ENCODE measurements around the gene PYCR2.
"Not testable (repeated sequence)": the region's sequence is repeated elsewhere in the genome, so short reads cannot be mapped to it uniquely, and the experiment has no call there.

PYCR2 gene

DNA sequence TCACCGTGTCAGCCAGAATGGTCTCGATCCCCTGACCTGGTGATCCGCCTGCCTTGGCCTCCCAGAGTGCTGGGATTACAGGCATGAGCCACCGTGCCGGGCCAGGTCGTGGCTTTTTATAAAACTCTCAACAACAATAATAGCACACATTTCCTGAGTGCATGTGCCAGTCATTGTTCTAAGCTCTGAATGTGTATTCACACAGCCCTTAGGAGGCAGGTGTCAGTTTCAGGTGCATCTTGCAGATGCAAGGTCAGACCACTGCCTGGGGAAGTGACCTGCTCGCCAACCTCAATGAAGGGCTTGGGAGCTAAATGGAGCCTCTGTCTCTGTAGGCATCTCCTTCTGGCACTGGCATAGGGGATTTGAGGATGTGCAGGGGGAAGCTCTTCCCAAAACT lies 18.5 kb upstream of the PYCR2 start:
- no peak for DNase-seq (ENCODE audit: low spot score)

DNA sequence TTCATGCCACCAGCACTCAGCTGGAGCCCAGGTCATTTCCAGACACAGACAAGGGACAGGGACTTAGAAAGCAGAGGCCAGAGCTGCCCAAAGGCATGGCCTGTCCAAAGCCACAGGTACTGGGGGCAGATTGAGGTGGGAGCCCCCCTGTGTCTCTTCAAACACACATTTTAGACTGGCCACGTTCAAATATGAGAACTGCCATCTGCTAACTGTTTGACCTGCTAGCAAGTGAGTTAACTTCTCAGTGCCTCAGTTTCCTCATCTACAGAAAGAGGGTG lies 17.8 kb upstream of the PYCR2 start:
- DNase-seq (ENCODE audit: low spot score) = no peak

DNA sequence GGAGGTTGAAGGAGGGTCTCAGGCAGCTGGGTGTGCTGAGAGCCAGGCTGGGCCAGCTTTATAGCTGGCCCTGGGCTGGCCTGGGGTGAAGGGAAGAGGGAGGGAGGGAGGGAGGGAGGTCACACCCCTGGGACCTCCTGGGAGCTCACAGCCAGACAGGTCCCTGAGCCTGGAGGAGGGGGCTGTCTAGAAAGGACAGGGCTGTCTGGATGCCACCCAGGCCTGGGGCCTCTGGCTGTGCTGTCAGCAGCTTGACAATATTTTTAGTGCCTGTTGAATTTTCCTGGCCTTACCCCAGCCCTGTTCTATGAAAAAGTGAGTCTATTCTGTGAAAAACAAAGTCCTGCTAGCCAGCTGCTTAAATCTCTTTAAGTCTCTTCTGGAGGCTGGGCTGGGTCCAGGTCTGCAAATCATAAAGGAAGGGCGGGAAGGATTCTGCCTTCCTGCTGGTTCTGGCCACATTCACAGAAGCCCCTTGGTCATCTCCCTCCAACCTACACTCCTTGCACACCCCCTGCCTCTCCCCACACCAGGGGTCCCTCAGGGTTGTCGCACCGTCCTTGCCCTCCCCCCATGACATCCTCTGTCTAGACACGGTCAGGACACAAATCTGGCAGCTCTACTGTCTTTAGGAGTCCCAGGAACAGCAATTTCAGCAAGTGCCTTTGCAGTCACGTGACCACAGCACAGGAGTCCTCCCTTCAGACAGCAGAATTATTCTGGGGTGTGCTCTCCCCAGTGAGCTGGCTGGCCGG lies 17.3 kb upstream of the PYCR2 start, which contains the start of gene LEFTY2:
Gene LEFTY2, minus strand, starts transcription at position 34 of the 755 bp plus-strand sequence. CDS start 80 bp downstream, outside the sequence.
- DNase-seq (ENCODE audit: low spot score) = no peak

DNA sequence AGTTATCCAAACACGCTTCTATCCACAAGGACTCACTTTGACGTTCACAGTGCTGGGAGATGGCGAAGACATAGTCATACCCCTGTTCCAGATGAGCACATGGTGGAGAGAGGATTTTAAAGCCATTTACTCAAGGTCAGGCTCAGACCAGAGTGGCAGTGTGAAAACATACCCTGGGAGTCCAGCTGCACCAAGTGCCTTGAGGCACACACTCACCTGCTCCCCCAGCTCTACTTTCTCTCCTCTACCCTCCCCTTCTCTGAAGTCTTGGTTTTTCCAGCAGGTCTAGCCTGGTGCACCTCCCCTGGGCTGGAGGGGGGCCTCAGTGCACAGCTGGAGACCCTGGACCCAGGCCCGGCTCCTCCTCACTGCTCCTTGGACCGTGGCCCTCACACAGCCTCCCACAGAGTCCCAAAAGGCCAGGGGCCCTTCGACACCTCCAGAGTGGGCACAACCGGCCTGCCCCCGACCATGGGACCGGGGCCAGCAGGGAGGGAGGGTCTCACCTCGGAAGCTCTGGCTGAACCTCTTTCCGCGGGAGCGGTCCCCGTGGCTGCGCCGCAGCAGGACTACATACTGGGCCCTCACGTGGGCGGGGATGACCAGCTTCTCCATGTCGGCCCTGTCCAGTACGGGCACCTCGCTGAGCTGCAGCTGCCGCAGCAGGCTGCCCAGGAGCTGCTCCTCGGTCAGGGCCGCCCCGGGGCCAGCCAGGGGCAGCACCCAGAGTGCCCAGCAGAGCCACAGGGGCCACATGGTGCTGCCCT lies 16.5 kb upstream of the PYCR2 start:
- no peak for DNase-seq (ENCODE audit: low spot score)

DNA sequence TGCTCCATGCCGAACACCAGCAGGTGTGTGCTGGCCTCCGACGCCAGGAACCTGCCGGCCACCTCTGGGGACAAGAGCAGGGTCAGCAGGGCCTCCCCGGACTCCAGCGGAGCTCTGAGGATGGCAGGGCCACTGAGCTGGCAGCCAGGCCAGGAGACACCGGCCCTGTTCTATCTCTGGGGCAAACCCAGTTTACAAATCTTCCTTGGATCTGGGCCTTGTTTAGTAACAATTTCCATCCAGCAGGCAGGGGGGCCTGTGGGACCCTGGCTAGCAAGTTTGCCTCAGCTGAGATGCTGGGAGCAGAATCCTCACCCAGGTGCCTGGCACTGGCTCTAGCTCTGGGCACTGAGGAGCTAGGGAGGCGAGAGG lies 15.9 kb upstream of the PYCR2 start:
- not testable (repeated sequence) for DNase-seq (ENCODE audit: low spot score)

GRCh38 chr1:225939097-225939938 lies 15.3 kb upstream of the PYCR2 start:
- DNase-seq (ENCODE audit: low spot score) = not testable (repeated sequence)

DNA sequence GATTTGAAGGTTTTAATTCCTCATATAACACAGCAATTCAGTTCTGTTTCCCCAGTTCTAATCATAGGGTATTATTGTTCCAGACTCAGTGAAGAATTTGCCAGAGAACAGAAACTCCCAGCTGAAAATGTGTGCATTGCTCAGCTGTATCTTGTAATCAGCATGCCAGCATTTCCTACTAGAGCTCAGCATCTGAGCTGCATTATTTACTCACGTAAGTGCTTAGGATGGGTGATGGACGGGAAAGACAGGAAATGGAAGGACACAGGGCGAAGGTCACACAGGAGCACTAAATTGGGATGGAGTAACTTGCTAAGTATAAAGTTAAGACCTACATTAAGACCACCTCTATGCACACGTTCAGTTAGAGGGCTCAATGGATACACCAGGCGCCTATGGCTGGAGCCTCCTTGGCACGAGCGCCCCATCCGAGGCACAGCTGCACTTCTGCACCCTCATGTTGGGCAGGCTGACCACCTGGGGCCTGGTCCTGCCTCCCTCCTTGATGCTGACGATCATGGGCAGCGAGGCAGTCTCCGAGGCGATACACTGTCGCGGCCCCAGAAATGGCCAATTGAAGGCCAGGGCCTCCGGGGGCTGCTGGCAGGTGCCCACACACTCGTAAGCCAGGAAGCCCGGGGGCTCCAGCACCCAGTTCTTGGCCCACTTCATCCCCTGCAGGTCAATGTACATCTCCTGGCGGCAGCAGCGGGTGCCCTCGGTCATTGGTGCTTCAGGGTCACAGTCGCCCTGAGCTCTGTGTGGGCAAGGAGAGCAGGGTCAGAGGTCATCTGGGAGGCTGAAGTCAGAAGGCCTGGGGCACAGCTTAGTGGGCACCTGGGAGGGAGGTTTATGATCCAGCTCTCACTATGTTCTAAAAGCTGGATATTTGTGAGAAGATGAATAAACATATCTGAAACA lies 13.3 kb upstream of the PYCR2 start:
- no peak for DNase-seq (ENCODE audit: low spot score)

DNA sequence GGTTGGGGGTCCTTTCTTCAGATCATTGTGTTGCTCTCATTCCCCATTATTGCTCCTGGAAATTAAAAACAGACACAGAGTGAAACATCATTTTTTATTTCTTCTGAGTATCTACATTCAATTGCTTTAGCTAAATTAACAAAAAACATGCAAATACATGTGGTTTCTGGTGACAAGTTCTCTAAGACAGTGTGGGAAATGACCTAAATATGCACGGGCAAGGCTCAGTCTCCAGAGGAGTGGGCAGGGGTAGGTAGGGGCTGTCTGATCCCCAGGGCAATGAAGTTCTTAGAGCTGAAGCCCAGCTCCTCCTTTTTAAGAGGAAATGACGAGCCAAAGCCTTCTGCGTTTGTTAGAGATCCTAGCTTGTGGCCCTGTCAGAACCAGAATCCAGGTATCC lies 12.5 kb upstream of the PYCR2 start:
- DNase-seq (ENCODE audit: low spot score) = no peak

DNA sequence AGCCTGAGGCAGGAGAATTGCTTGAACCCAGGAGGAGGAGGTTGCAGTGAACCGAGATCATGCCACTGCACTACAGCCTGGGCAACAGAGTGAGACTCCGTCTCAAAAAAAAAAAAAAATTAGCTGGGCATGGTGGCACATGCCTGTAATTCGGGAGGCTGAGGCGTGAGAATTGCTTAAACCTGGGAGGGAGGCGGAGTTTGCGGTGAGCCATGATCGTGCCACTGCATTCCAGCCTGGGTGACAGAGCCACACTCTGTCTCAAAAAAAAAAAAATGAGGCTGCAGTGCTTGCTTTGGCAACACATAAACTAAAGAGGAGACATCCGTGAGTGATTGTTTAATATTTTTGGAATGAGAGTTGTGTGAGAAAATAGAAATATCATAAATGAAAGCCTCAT lies 12.0 kb upstream of the PYCR2 start:
- not testable (repeated sequence) for DNase-seq (ENCODE audit: low spot score)

- DNase-seq (ENCODE audit: low spot score) = no peak
Observed at GRCh38 chr1:225934711-225935110, 10.7 kb upstream of the PYCR2 start.

- DNase-seq (ENCODE audit: low spot score) = no peak
Observed at GRCh38 chr1:225933072-225933471, 9.0 kb upstream of the PYCR2 start.

- DNase-seq (ENCODE audit: low spot score) = no peak
Observed at GRCh38 chr1:225931270-225932136, 7.5 kb upstream of the PYCR2 start.

GRCh38 chr1:225930566-225930965 lies 6.5 kb upstream of the PYCR2 start:
- no peak for DNase-seq (ENCODE audit: low spot score)

GRCh38 chr1:225929462-225929861 lies 5.4 kb upstream of the PYCR2 start:
- DNase-seq (ENCODE audit: low spot score) = not testable (repeated sequence)

DNA sequence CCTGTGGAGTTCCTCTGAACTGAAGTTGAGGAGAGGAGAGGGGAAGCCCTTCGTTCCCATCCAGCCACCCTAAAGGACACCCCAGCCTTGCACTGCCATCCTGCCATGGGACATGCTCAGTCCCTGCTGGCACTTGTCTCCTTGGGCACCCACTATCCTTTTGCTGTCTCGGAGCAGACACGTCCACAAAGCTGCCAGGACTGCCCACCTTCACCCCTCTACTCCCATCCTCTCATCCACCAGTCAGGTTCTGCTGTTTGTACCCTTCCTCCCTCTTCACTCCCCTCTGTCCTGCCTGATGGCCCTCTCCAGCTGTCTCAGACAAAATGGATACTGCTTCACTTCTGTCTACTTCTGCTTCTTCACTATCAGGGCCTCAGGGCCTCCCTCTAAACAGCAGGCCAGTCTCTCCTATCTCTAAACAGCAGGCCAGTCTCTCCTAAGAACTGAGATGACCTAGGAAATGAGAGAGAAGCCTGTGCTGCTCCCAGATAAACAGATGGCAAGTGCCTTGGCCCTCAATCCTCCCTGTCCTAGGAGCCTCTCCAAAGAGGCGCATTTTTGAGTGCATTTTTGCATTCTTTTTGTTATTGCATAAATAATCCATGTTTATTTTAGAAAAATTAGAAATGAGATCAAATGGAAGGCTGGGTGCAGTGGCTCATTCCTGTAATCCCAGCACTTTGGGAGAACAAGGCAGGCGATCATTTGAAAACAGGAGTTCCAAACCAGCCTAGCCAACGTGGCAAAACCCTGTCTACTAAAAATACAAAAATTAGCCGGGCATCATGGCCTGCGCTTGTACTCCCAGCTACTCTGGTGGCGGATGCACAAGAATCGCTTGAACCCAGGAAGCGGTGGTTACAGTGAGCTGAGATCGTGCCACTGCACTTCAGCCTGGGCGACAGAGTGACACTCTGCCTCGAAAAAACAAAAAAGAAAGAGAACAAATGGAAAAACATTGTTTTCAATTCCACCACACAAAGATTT lies 4.4 kb upstream of the PYCR2 start:
- DNase-seq (ENCODE audit: low spot score) = no peak

DNA sequence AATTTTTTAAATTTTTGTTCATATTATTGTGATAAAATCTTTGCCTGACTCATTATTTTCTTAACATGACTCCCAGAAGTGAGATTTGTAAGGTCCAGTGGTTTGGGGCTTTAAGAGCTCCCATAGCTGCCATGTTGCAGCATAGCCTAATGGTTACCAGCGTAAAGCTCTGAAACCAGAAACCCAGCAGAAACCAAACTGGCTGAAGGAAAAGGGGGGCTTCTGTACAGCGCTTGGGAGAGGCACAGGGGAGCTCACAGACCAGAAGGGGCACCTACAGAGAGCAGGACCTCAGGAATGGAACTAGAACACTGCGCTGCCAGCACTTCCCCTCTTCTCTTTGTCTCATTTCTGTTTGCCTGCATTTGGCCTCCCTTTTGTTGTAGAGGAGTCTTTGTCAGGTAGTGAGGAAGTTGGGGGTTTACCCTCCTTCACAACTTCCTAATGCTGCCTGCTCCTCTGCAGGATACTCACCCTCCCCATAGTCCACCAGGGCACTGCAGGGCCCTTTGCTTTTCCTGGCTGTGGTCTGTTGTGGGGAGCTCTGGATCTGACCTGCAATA lies 2.6 kb upstream of the PYCR2 start:
- DNase-seq (ENCODE audit: low spot score) = no peak

GRCh38 chr1:225923381-225923691 lies 714 bp downstream of the PYCR2 start:
- DNase-seq (ENCODE audit: low spot score) = no peak

DNA sequence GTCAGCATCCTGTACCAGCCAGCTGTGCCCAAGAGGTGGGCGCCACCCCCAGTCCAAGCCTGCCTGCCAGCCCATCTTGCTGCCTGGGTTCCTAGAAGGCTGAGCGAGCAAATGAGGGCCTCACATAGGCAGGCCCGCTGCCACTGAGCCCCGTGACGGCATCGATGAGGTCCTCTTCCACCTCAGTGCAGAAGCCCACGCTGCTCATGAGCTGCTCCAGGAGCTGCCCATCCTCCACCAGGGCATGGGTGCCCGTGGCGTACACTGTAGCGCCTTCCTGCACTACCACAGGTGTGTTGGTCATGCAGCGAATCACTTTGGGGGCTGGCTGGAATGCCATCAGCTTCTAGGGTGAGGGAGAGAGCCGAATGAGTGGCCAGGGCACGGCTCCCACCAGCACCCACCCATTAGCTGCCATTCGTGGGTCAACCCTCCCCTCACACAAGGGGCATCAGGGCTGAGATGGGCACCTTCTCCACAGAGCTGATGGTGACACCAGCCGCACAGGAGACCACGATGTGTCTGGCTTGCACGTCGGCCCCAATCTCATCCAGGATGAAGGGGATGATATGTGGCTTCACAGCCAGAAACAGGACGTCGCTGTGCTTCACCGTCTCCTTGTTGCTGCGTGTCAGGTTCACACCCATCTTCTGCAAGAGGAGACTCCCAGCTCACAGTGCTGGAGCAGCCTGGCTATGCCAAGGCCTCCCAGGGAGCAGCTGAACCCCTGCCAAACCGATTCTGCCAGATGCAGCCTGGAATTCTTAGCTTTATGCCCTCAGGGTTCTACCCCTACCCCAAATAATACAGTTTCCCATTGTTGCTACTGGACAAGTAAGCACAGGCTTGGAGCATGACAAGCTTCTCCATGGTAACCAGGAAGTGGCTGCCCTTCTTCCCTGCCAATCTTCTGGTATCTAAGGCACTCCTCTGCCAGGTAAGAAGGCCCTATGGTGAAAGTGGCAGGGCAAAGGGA lies 2.0 kb downstream of the PYCR2 start:
- no peak for DNase-seq (ENCODE audit: low spot score)
